ENCODE measurements around the gene COL27A1.
"Not testable (repeated sequence)": the region's sequence is repeated elsewhere in the genome, so short reads cannot be mapped to it uniquely, and the experiment has no call there.

COL27A1 gene

DNA sequence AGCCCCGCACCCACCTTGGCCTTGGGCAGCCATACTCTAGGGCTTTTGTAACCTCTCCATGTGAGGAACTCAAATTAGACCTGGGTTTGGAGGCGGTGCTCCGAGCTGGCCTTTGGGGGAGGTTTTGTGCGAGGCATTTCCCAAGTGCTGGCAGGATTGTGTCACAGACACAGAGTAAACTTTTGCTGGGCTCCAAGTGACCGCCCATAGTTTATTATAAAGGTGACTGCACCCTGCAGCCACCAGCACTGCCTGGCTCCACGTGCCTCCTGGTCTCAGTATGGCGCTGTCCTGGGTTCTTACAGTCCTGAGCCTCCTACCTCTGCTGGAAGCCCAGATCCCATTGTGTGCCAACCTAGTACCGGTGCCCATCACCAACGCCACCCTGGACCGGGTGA, 174.3 kb downstream of the COL27A1 start, which contains the start of gene ORM2:
Gene ORM2, plus strand, starts transcription at position 245 of the 398 bp plus-strand sequence. Its CDS starts 36 bp downstream, at position 281.
- DNase-seq = not testable (repeated sequence)

DNA sequence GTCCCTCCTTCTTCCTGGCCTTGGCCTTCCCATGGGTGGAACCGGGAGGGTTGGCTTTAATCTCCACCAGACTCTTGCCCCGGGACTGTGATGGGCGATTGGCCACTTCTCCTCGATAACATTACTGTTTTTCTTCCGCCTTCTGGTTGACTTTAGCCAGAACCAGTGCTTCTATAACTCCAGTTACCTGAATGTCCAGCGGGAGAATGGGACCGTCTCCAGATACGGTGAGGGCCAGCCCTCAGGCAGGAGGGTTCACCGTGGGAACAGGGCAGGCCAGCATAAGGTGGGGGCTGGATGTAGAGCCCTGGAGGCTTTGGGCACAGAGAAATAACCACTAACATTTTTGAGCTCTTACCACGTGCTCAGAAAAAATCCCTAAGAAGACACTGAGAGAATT, 175.3 kb downstream of the COL27A1 start:
- DNase-seq = no peak

DNA sequence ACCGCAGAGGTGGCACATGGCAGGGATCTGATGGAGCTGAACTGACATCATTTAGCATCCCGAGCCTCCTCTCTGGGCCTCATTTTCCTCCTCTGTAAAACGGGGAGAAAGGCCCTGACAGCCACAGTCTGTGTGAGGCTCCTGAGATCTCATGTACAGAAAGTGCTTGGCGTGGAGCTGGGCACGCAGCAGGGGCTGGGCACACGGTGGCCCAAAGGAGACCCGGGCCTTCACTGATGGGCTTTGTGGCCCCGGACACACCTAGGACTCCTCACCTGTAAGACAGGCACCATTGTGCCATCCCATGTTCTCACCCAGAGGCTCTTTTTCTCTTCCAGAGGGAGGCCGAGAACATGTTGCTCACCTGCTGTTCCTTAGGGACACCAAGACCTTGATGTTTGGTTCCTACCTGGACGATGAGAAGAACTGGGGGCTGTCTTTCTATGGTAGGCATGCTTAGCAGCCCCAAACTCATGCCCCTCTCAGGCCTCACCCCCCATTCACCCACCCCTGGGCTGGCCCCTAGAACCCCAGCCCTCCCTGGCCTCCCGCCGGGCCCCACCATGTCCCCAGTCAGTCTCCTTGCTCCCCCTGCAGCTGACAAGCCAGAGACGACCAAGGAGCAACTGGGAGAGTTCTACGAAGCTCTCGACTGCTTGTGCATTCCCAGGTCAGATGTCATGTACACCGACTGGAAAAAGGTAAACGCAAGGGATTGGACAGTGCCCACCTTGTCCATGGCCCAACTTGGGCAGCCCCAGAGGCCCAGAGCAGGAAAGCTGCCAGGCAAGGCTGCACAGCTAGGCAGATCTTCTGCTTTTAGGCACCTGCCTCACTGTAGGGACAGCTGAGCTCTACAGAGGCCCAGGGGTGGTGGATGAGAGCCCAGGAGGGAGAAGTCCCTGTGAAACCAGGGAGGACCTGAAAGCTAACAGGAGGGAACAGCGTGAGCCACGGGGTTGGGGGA, 176.2 kb downstream of the COL27A1 start:
- not testable (repeated sequence) for DNase-seq

DNA sequence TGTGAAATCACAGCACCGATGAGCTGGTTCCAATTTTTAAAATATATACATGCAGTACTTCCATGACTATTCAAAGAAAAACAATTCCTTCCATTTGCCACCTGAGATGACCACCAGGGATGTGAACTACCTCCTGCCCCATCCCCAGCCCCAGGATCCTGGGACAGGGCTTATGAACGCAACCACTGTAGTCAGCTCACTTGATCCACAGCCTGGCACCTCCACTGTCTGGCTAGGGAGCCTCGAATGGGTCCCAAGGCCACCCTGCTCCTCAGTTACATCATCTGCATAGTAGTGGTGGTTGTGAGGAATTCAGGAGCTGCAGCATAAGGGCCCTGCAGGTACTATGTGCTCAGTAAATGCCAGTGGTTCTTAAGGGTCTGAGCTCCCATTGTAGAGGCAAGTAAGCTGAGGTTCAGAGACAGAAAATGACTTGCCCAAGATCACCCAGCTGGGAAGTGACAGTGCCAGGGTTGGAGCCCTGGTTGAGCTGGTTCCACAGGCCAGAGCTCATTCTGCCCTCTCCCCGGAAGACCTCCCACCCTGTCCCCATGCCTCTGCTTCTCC, 177.2 kb downstream of the COL27A1 start:
- DNase-seq = not testable (repeated sequence)

DNA sequence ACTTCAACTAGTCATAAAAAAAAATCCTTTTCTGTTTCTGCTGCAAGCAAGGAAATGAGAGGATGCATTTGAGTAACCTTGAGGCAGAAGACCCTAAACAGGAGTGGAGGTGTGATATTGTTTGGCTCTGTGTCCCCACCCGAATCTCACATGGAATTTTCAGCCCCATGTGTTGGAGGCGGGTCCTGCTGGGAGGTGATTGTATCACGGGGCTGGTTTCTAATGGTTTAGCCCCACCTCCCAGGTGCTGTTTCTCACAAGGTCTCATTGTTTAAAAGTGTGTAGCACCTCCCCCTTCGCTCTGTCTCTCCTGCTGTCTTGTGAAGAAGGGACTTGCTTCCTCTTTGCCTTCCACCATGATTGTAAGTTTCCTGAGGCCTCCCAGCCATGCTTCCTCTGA, 178.4 kb downstream of the COL27A1 start:
- not testable (repeated sequence) for DNase-seq

DNA sequence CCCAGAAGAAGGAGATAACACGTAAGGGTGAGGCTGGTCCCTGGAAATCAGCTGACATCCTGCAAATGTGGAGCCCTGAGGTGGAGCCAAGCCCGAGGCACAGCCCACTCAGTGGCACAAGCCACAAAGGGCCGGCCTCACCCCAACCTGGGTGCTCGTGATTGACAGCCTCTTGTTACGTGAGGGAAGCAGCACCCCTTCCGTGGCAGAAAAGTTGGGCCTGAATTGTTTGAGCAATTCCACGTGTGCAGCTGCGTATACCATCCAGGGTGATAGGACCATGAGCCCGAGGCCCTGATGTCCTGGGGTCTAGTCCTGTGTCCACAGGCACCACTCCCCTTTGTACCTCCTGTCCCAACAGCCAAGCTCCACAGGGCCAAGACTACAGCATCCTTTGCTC, 179.2 kb downstream of the COL27A1 start:
- DNase-seq = no peak

DNA sequence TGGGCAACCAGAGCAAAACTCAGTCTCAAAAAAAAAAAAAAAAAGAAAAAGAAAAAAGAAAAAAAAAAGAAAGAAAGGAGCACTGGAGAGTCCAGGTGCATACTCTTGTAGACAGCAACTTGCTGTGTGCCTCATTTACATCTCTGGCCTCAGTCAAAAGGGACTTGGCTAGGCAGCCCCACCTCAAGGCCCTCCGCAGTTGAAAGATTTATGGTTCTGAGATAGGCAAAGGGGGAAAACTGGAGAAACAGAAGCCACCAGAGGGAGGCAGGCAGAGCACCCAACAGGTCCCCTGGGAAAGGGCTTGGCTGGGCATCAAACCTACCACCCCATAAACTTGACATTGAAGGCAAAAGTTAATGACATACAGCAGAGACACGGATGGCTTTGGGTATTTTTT, 180.4 kb downstream of the COL27A1 start:
- no peak for DNase-seq

DNA sequence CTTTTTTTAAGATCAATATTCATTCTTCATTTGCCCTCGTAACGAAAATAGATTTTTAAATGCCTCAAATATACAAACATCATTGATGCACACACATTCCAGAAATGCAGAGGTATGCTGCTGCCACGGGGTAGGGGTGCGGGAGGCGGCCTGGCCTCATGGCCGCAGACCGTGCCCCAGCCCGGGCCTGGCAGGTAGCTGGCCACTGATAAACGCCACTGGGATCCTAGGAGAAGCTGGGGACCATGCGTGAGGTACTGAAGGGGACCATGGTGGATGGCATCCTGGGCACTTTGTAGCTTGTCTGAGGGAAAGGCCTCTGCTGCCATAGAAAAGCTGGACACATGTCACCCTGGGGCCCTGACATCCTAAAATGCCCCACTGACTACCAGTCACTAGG, 180.8 kb downstream of the COL27A1 start:
- DNase-seq = no peak

DNA sequence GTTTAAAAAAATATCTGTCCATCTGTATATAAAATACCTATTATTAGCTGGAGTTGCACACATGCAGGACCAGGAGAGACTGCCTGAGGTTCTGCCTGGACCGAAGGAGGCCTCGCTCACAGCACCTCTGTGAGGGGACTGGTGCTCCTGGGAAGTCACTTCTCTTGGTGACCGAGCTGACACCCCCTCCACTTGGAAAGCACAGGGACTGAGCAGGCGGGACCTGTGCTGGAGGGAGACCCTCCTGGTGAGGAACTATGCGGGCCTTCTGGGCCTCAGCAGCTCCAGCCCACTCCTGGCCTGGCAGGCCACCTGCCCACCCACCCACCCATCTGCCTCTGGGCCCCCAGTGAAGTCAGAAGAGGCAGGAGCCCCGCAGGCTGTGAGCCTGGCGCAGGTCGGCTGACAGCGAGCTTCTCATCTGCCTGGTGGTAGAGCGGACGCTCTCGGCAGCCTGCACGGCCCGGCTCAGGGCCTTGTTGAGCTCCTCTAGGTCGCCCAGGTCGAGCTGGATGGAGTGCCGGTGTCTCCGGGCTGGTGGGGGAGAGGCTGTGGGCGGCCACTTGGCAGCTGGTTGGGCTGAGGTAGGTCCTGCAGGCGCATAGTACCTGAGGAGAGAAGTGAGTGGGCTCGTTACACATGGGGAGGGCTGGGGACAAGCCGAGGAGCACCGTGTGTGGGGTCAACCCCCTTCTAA, 181.5 kb downstream of the COL27A1 start:
- no peak for DNase-seq

DNA sequence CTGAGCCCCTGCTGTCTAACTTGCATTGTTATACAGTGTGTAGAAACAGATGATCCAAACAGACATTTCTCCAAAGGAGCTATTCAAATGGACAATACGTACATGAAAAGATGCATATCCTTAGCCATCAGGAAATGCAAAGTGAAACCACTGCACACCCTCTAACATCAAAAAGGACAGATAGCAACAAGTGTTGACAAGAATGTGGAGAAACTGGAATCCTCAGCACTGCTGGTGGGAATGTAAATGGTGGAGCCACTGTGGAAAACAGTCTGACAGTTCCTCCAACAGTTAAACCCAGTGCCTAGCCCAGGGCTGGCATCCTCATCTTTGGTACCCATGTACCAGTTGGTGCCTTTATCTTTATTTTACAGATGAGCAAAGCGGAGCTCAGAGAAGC, 182.8 kb downstream of the COL27A1 start:
- no peak for DNase-seq

DNA sequence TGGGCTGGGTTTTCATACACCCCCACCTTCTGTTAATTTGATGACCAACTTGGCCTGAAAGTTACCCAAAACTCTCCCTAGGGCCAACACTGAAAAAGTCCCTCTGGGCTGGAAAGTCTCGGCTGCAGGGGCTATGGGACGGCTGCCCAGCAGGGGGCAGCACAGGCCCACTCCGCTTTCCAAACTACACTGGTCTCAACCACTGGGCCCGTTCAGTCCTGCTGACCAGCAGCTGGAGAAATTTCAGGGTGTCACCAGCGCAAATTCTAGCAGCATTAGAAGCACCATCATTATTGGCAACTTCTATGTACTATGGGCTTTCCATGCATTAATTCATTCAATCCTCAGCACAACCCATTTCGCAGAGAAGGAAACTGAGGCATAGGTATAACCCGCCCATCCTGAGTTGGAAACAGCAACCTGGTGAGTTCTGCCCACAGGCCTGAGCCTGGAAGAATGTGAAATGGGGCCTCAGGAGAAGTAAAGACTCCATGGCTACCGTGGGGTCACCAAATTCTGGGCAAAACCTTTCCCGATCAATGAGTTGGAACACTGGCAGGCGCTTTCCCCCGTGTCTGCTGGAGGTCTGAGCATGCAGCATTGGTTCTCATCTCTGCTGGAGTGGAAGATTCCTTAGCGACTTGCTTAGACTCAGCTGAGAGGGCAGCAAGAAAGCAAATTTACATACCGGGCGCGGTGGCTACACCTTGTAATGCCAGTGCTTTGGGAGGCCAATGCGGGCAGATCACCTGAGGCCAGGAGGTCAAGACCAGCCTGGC, 184.0 kb downstream of the COL27A1 start:
- DNase-seq = no peak

DNA sequence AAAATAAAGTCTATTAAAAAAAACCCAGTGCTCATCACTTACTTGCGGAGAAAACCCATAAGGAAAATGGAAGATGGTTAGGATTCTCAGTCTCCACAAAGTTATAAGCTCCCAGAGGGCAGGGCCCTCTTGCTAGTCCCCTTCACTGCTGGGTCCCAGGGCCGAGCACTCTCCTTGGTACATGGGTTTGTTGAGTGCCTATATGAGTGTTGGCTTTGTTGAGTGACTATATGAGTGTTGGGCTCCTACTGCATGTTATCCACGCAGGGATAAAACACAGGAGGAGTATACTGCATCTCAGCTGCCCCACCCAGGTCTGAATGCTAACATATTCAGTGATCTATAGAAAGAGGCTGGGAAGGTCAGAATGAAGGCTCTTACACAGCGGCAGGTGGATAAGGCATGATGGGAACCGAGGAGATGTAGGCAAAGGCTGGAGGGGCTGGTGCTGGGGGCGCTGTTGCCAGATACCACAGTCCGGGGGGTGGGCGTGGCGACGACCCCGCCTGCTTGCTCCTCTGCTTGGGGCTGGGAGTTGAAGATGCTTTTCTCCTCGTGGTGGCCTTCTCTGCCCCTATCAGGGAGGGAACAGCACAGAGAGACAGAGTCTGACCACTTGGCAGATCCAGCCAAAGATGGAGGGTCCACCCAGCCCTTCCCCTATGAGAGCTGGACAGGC, 186.0 kb downstream of the COL27A1 start:
- no peak for DNase-seq

DNA sequence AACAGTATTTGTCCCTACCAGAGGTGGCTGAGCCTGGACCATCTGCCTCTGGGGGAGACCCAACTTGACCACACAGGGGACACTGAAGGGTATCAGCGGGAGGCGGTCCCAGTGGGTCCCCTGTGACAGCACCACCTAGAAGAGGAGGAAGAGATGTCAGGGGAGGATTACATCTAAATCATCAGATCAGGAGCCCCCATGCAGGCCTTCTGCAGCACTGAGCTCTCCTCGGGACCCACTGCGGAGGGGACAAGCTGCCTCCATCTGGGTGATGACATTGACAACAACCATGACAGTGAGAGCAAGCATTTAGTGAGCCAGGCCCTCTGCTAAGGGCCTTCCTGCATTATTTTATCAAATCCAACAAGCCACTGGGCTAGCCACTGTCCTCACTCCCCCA, 186.7 kb downstream of the COL27A1 start:
- DNase-seq = no peak

DNA sequence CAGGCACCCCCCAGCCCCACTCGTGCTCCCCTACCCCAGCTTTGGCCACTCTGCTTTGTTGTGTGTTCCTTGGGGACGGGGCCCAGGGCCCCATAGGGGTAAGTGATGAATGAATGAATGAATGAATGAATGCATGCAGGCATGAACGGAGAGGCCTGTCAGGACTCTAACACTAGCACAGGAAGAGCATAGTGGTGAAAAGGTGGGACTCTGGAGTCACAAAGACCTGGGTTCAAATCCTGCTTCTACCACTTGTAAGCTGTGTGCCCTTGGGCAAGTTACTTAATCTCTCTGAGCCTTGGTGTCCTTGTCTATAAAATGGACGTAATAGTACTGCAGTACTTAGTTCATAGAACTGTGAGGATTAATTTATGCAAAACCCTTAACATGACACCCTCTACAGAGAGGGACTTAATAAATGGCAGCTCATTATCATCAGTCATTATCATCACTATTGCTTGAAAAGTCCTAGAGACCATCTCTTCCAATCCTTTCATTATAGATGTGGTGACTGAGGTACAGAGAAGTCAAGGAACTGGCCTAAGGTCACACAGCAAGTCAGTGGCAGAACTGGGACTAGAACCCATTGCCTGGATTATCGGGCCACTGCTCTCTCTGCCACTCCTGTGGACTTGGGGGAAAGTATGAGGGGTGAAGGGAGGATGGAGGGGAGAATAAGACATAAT, 187.6 kb downstream of the COL27A1 start:
- no peak for DNase-seq

DNA sequence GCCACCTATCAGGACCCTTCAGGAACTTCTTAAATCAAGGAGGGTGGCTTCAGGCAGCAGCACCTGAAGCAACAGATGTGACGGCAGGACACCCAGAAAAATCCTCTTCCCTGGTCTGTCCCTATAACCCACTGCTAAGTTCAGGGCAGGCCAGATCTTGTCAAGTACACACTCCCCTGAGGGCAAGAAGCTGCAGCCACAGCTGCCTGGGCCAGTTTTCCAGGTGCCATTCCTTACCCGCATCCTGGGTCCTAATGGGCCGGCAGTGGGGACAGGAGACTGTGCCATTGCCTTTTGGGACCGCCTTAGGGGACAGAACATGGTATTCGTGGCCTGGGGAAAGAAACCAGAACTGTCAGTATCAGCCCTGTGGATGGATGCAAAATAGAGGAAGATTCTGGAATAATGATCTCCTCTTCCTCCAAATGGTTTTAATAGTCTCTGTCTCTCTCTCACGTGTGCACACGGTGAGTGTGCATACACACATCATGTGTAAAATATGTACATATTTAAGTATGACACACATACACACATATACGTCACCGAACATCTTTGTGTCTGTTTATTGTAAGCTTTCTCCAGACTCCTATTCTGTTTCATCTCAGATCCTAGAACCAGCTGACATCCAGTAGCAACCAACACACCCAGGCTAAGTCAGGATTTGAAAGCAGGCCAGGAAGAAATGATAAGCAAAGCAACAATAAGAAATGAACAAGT, 188.3 kb downstream of the COL27A1 start:
- DNase-seq = no peak

DNA sequence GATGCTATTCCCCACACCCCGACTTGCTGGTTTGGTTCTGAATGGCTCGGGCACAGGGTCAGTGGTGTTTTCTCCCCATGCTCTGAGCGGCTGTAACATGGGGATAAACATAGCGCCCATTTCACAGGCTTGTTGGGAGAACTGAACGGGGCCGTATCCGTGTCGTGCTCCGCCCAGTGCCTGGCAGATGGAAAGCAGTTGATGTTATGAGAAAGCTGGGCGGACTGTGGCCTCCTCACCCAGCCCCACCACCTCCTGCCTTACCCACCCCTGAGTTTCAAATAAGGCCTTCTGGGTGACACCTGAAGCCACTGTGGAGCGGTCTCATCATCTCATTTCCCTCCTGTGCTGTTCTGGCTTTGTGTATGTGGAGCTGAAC, 188.8 kb downstream of the COL27A1 start:
- no peak for DNase-seq

DNA sequence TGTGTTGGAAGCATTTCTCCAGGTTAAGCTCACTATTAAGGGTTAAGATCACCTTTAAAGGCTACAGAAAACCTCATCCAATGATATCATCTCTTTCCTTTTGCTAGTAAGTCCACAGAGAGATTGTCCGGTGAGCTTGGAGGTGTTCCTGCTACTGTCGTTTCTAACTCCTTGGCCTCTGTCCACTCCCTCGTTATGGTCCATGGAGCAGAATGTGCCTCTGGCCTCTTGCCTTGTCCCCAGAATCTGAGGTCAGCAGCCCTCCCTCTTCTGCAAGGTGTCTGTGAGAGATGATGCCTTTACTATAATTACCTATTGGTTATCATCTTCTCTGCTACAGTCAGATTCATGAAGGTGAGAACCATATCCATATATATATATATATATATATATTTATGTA, 189.4 kb downstream of the COL27A1 start:
- DNase-seq = no peak

DNA sequence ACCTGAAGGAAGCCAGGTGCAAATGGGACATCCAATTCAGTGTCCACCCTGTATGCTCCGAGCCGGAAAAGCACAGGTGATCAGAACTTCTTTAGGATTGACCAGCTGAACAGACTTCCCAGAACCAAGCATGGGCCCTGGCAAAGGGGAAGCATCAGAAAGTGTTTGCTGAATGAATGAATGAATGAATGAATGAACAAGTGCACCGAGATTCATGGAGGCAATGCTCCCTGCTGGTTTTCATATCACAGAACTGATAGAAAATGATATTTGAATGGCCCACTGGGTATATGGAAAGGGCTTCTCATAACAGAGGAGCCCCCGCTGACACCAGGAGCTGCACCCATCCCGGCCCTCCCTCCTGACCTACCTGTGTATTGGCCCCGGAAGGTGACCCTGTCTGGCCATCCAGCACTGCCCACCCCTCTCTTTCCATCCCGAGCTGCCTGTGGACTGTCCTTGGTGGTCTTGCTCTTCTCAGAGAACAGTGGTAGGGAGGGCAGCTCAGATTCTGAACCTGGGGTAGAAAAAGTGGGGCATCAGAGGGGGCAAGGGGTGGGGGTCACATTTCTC, 190.2 kb downstream of the COL27A1 start:
- DNase-seq = no peak

DNA sequence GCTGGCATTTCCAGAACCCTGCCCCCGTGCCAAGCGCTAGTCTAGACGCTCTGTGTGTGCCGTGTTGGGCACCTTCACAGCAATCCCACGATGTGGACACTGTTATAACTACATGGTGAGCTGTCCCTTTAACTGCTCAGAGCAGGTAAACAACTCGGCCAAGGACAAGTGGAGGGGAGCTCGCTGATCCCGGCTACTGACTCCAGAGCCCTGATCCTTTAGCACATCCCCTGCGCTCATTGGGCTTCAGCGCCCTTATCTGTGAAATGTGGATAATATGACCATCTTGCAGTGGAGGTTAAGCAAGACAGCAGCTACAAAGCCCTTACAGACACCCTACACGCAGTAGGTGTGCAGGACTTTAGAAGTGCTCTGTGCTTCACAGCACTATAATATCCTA, 190.8 kb downstream of the COL27A1 start:
- DNase-seq = no peak

DNA sequence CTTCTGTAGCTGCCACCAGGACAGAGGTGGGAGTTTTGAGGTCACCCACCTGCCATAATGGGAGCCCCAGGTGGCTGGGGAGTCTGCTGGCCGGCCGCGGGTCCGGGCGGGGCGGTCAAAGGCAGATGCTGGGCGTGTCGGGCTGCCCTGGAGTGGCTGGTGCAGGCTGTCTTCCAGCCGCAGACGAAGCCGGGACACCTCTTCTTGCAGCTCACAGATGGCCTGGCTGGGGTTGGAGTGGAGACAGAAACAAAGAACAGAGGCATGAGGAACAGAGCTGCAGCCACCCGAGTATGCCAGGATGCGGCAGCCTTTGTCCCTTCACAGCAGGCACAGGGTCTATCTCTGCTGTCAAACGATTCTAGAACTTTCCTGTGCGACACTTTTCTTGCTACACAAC, 192.3 kb downstream of the COL27A1 start:
- no peak for DNase-seq

All from NCI-H187 (cell line).